CD14-positive monocyte (primary cell): ENCODE data around the gene VTI1A. TPM values are rescaled to one million over a fixed set of nuclear protein-coding genes. Genes with fewer than 3 reads are reported as not detected.
A peak's percentile ranks its signal among the peaks of the same experiment; 100 is the strongest.

Source experiments
- DNase-seq, 3 donors: peaks; one replicate each; pipeline ENCODE4 v3.0.0-alpha.2; 2011 to 2022
- H2AFZ ChIP-seq: 2 replicates; pipeline ENCODE4 v1.6.0; 2012; ENCODE audit warnings: mild to moderate bottlenecking, low read depth, low read length, inconsistent platforms; ENCODE audit not compliant: insufficient read depth, poor library complexity, severe bottlenecking
- H3K27ac ChIP-seq, 2 donors: 1 replicate in 1 of 2; 2 replicates in 1 of 2; pipeline ENCODE4 v1.5.1; 2012 to 2013; ENCODE audit warnings: low read length in 2 of 2, control low read depth in 1 of 2, inconsistent platforms in 1 of 2, low read depth in 1 of 2, mild to moderate bottlenecking in 1 of 2
- H3K27me3 ChIP-seq, 2 donors: one replicate each; pipeline versions ENCODE4 v1.6.0 to v1.6.1; 2011 to 2013; ENCODE audit warnings: low read length in 2 of 2; ENCODE audit not compliant: control insufficient read depth in 2 of 2, insufficient read depth in 2 of 2
- H3K36me3 ChIP-seq, 2 donors: replicated peaks in 1 of 2; 1 replicate in 1 of 2; 2 replicates in 1 of 2; pipeline versions ENCODE4 v1.5.1 to v1.6.1; 2012 to 2013; ENCODE audit warnings: low read length in 2 of 2, control low read depth in 1 of 2, inconsistent platforms in 1 of 2, mild to moderate bottlenecking in 1 of 2; ENCODE audit not compliant: insufficient read depth in 2 of 2, control insufficient read depth in 1 of 2
- H3K4me1 ChIP-seq, 2 donors: 1 replicate in 1 of 2; 2 replicates in 1 of 2; pipeline versions ENCODE4 v1.5.1 to v1.6.1; 2012 to 2013; ENCODE audit warnings: low read length in 2 of 2, control low read depth in 1 of 2, inconsistent platforms in 1 of 2, mild to moderate bottlenecking in 1 of 2, moderate library complexity in 1 of 2; ENCODE audit not compliant: insufficient read depth in 2 of 2, control insufficient read depth in 1 of 2
- H3K4me2 ChIP-seq: replicated peaks from 2 replicates; pipeline ENCODE3; 2012; ENCODE audit warnings: low read length, moderate library complexity, mild to moderate bottlenecking; ENCODE audit not compliant: poor library complexity, severe bottlenecking; ENCODE audit errors: extremely low read depth
- H3K4me3 ChIP-seq, 3 experiments: fragments of 200-600 bp in 1 of 3; sonication (generic) in 1 of 3; replicated peaks in 1 of 3; 1 replicate in 2 of 3; 2 replicates in 1 of 3; pipeline ENCODE4 v1.5.1; 2011 to 2013; ENCODE audit warnings: low read length in 3 of 3, mild to moderate bottlenecking in 3 of 3, control low read depth in 2 of 3, low read depth in 2 of 3, inconsistent platforms in 1 of 3, moderate library complexity in 1 of 3
- H3K79me2 ChIP-seq: 2 replicates; pipeline ENCODE4 v1.6.0; 2012; ENCODE audit warnings: mild to moderate bottlenecking, control low read depth, inconsistent platforms, low read length, moderate library complexity; ENCODE audit not compliant: insufficient read depth
- H3K9ac ChIP-seq: 2 replicates; pipeline ENCODE4 v1.6.0; 2017; ENCODE audit warnings: low read length, mild to moderate bottlenecking; ENCODE audit not compliant: insufficient read depth, poor library complexity, severe bottlenecking
- H3K9me3 ChIP-seq, 2 donors: replicated peaks in 1 of 2; 1 replicate in 1 of 2; 2 replicates in 1 of 2; pipeline versions ENCODE4 v1.5.1 to v1.6.1; 2012 to 2013; ENCODE audit warnings: low read length in 2 of 2, control low read depth in 1 of 2; ENCODE audit not compliant: control insufficient read depth in 1 of 2, insufficient read depth in 1 of 2
- H4K20me1 ChIP-seq: 2 replicates; pipeline ENCODE4 v1.6.0; 2012; ENCODE audit warnings: mild to moderate bottlenecking, low read length, control low read depth, moderate library complexity; ENCODE audit not compliant: insufficient read depth
- H3K27ac Mint-ChIP-seq, 7 donors: one replicate each; pipeline ENCODE4 v1.8.0; 2020; ENCODE audit warnings: mild to moderate bottlenecking in 7 of 7, mixed read lengths in 7 of 7, moderate library complexity in 6 of 7, inconsistent platforms in 2 of 7
- H3K27me3 Mint-ChIP-seq, 3 donors: one replicate each; pipeline ENCODE4 v1.8.0; 2021 to 2022; ENCODE audit warnings: low read depth in 3 of 3, mild to moderate bottlenecking in 3 of 3, mixed read lengths in 3 of 3, moderate library complexity in 3 of 3, inconsistent platforms in 1 of 3
- H3K36me3 Mint-ChIP-seq, 2 donors: one replicate each; pipeline ENCODE4 v1.8.0; 2020; ENCODE audit warnings: mixed read lengths in 2 of 2, inconsistent platforms in 1 of 2, mild to moderate bottlenecking in 1 of 2
- H3K4me1 Mint-ChIP-seq: one replicate; pipeline ENCODE4 v1.8.0; 2020; ENCODE audit warnings: mild to moderate bottlenecking, mixed read lengths
- H3K4me3 Mint-ChIP-seq, 2 donors: one replicate each; pipeline ENCODE4 v1.8.0; 2020; ENCODE audit warnings: mild to moderate bottlenecking in 2 of 2, mixed read lengths in 2 of 2, moderate library complexity in 1 of 2
- H3K9me3 Mint-ChIP-seq, 7 donors: one replicate each; pipeline ENCODE4 v1.8.0; 2020 to 2022; ENCODE audit warnings: mixed read lengths in 7 of 7, mild to moderate bottlenecking in 6 of 7, moderate library complexity in 6 of 7, inconsistent platforms in 2 of 7
- WGBS: methylation state at CpG from one replicate; pipeline ENCODE4 v1.1.5; 2013; ENCODE audit warnings: missing lambda C conversion rate; ENCODE audit not compliant: insufficient coverage; 5-methylcytosine and 5-hydroxymethylcytosine counted together
- intact Hi-C, 2 donors: fragments of 100-400 bp; cut with micrococcal nuclease; formaldehyde crosslinking; loops; one replicate each; pipeline versions ENCODE4 v1.15.0 to v1.15.1; 2023
- polyA plus RNA-seq, 3 donors: library from polyadenylated mRNA; depleted of rRNA in 1 of 3; unstranded in 2 of 3; stranded (reverse) in 1 of 3; fragments of 300-500 nt in 2 of 3; fragments of >200 nt in 1 of 3; fragmentation: Illumina TruSeq in 2 of 3; gene quantifications; 1 replicate in 2 of 3; 2 replicates in 1 of 3; pipeline ENCODE4 v1.2.3, GENCODE V29; 2012 to 2021
- TF ChIP-seq, protein P1 (sequence below): fragments of 200-600 bp; IDR thresholded peaks from one replicate; pipeline ENCODE4 v1.8.0; 2022; ENCODE audit warnings: antibody characterized with exemption, mild to moderate bottlenecking

The VTI1A gene
- polyA plus RNA-seq, 3 donors = 23.6 to 25.4 (median 24.1) TPM

DNA sequence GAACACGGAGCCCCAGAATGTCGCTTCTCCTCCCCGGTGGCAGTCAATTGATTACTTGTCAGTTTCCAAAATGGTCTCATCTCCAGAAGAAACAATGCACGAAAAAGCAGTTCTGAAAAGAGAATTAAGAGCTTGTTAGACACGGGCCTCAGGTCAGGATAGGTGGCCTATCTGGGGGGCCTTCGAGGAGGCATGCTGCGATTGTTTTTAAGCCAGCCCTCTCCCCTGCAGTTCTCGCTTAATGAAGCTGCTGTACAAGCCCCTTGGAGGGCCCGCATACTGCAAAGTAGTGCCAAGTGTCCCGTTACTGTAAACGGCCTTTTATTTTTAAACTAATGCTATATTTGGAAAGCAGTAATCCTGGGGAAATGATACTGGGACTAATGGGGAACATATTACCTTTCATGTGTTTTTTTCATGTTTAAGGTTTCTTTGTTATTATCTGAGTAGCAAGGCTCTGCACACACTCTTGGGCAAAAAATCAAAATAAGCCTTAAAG is 388.3 kb downstream of the VTI1A start:
- no peak overlapping the region for H3K9ac ChIP-seq
- H3K27me3 ChIP-seq = no peaks in the 10 kb centered on the region
- H3K36me3 ChIP-seq = no peaks in the 10 kb centered on the region
- H3K9me3 ChIP-seq = peaks cover 4 to 8% of the 10 kb centered on the region in 2 donors
- no peak for DNase-seq
- no peak overlapping the region for H3K4me3 ChIP-seq
- H3K79me2 ChIP-seq = no peaks in the 10 kb centered on the region
- no peak overlapping the region for H2AFZ ChIP-seq
- intact Hi-C loops = loop anchor here in 1 of 2 donors (10.0 kb wide), 1 partner anchor 50 kb away; no protein-coding TSS in a partner anchor
- no peaks in the 10 kb centered on the region for H4K20me1 ChIP-seq
- H3K27ac Mint-ChIP-seq = peak overlapping the region in 3 of 7 donors; percentile 40 to 72 (median 69)
- H3K4me1 ChIP-seq = peaks cover 38 to 39% of the 10 kb centered on the region in 2 donors
- no peak overlapping the region for H3K27ac ChIP-seq
- peaks cover 4 to 12% of the 10 kb centered on the region in 2 donors for H3K36me3 Mint-ChIP-seq
- TF ChIP-seq, protein P1, sequence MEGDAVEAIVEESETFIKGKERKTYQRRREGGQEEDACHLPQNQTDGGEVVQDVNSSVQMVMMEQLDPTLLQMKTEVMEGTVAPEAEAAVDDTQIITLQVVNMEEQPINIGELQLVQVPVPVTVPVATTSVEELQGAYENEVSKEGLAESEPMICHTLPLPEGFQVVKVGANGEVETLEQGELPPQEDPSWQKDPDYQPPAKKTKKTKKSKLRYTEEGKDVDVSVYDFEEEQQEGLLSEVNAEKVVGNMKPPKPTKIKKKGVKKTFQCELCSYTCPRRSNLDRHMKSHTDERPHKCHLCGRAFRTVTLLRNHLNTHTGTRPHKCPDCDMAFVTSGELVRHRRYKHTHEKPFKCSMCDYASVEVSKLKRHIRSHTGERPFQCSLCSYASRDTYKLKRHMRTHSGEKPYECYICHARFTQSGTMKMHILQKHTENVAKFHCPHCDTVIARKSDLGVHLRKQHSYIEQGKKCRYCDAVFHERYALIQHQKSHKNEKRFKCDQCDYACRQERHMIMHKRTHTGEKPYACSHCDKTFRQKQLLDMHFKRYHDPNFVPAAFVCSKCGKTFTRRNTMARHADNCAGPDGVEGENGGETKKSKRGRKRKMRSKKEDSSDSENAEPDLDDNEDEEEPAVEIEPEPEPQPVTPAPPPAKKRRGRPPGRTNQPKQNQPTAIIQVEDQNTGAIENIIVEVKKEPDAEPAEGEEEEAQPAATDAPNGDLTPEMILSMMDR = no peak
- H3K27me3 Mint-ChIP-seq = peaks cover 3 to 5% (median 3%) of the 10 kb centered on the region in 3 donors
- H3K4me1 Mint-ChIP-seq = peaks cover 50% of the 10 kb centered on the region
- 86% methylated on average over 6 of the region's 11 CpGs for WGBS
- no peak overlapping the region for H3K4me2 ChIP-seq
- peaks cover 4 to 8% (median 7%) of the 10 kb centered on the region in 7 donors for H3K9me3 Mint-ChIP-seq
- peak overlapping the region in 1 of 2 donors; percentile 21 for H3K4me3 Mint-ChIP-seq

DNA sequence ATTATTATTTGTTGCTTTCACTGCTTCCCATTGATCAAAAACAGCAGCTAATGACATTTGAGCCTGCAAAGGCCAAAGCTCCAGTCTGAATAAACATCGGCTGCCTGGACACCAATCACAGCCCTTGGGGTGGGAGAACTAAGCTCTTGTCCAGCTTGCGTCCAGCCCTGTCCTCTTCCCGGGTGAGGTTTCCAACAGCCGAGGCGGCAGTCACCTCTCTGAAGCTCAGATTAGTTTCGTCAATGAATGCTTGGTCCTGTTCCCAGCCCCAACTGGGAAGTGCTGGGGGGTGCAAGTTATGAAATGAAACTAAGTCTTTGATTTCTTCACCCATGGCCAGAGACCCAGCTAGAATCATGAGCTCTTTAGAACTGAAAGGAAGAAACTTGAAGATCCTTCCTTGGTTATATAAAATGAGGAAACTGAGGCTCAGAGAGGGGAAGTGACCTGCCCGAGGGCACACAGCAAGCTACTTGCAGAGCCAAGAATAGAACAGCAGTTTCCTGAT is 389.0 kb downstream of the VTI1A start:
- Histone ChIP-seq H3K4me3 (peak overlapping the region in 2 of 3 experiments; percentile 3 to 63), H4K20me1 (no peaks in the 10 kb centered on the region), H3K9ac (peak overlapping the region; percentile 41), H3K9me3 (peaks cover 7 to 16% of the 10 kb centered on the region in 2 donors), H3K27me3 (no peaks in the 10 kb centered on the region), H3K36me3 (no peaks in the 10 kb centered on the region), H3K79me2 (no peaks in the 10 kb centered on the region), H2AFZ (peak overlapping the region; percentile 45), H3K4me2 (peak overlapping the region; percentile 56), H3K27ac (peak overlapping the region; percentile 57 to 64), H3K4me1 (peaks cover 38 to 39% of the 10 kb centered on the region in 2 donors)
- Mint-ChIP-seq H3K27me3 (peaks cover 3 to 7% (median 4%) of the 10 kb centered on the region in 3 donors), H3K4me1 (peaks cover 50% of the 10 kb centered on the region), H3K27ac (peak overlapping the region; percentile 30 to 83 (median 77)), H3K36me3 (peaks cover 4 to 11% of the 10 kb centered on the region in 2 donors), H3K4me3 (peak overlapping the region; percentile 24 to 64), H3K9me3 (peaks cover 9 to 14% (median 11%) of the 10 kb centered on the region in 7 donors)
- peak; percentile 56 to 87 (median 76) for DNase-seq
- 21% methylated on average over 4 of the region's 7 CpGs for WGBS
- TF ChIP-seq, protein P1 = no peak
- intact Hi-C loops = loop anchor here in 1 of 2 donors (10.0 kb wide), 1 partner anchor 49 kb away; no protein-coding TSS in a partner anchor
